ENCODE results near the gene REELD1.

DNA sequence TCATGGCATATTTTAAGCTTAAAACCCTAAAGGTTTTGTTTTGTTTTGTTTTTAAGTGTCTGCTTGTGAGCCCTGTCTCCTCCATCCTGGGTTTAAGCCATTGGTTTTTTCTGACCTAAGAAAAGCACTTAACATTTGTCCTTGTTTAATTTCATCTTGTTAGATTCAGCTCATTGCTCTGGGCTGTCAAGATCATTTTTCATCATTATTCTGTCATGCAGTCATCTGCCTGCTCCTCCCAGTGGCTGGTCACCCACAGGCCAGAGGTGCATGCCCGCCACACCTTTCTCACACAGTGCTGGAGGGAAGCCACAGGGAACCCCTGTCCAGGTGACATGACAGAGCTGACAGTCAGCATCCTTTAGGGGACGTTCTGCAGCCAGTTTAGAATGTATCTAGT is 11.7 kb upstream of the REELD1 start:
- TF ChIP-seq, protein P1, sequence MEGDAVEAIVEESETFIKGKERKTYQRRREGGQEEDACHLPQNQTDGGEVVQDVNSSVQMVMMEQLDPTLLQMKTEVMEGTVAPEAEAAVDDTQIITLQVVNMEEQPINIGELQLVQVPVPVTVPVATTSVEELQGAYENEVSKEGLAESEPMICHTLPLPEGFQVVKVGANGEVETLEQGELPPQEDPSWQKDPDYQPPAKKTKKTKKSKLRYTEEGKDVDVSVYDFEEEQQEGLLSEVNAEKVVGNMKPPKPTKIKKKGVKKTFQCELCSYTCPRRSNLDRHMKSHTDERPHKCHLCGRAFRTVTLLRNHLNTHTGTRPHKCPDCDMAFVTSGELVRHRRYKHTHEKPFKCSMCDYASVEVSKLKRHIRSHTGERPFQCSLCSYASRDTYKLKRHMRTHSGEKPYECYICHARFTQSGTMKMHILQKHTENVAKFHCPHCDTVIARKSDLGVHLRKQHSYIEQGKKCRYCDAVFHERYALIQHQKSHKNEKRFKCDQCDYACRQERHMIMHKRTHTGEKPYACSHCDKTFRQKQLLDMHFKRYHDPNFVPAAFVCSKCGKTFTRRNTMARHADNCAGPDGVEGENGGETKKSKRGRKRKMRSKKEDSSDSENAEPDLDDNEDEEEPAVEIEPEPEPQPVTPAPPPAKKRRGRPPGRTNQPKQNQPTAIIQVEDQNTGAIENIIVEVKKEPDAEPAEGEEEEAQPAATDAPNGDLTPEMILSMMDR (IDR thresholded peaks at IDR 0.05; ENCODE audit: low read length), result no peak
- no peak for TF ChIP-seq EZH2 (IDR thresholded peaks at IDR 0.05; ENCODE audit: borderline replicate concordance, low read length)

Measured in OCI-LY1 (cell line).